Breast epithelium (tissue), 4 donors: ENCODE data around the gene AASS. TPM values are rescaled to one million over a fixed set of nuclear protein-coding genes. Genes with fewer than 3 reads are reported as not detected.
A peak's percentile ranks its signal among the peaks of the same experiment; 100 is the strongest.

ENCODE experiments used
- DNase-seq, 2 donors: peaks; one replicate each; pipeline ENCODE4 v3.0.0-alpha.2; 2019; ENCODE audit warnings: low spot score in 2 of 2
- H3K27ac ChIP-seq, 2 donors: fragments of 200-600 bp; sonication (generic) in 1 of 2; one replicate each; pipeline ENCODE4 v1.5.1; 2016 to 2019; ENCODE audit warnings: mild to moderate bottlenecking in 1 of 2
- H3K27me3 ChIP-seq, 2 donors: fragments of 200-600 bp; sonication (generic) in 1 of 2; one replicate each; pipeline versions ENCODE4 v1.5.1 to v1.6.0; 2017 to 2019; ENCODE audit warnings: control low read depth in 1 of 2, mild to moderate bottlenecking in 1 of 2
- H3K36me3 ChIP-seq: fragments of 200-600 bp; one replicate; pipeline ENCODE4 v1.5.1; 2019
- H3K4me1 ChIP-seq, 2 donors: fragments of 200-600 bp; sonication (generic); one replicate each; pipeline ENCODE4 v1.5.1; 2016 to 2019; ENCODE audit warnings: control low read depth in 1 of 2
- H3K4me3 ChIP-seq, 3 donors: fragments of 200-600 bp; sonication (generic); 1 replicate in 2 of 3; 2 replicates in 1 of 3; pipeline ENCODE4 v1.5.1; 2016 to 2019; ENCODE audit warnings: mild to moderate bottlenecking in 3 of 3, moderate library complexity in 2 of 3
- H3K9me3 ChIP-seq, 2 donors: fragments of 200-600 bp; sonication (generic) in 1 of 2; one replicate each; pipeline ENCODE4 v1.5.1; 2016 to 2019; ENCODE audit warnings: control low read depth in 1 of 2
- POLR2A ChIP-seq: fragments of 450-650 bp; IDR thresholded peaks from one replicate; pipeline ENCODE4 v1.6.1; 2016; ENCODE audit warnings: antibody characterized with exemption, mild to moderate bottlenecking, moderate library complexity
- POLR2AphosphoS5 ChIP-seq, 3 donors: sonication (generic); formaldehyde crosslinking; IDR thresholded peaks; one replicate each; pipeline ENCODE4 v1.6.1; 2017; ENCODE audit warnings: antibody characterized with exemption in 3 of 3
- intact Hi-C: fragments of 100-400 bp; cut with DNase I; formaldehyde crosslinking; loops from one replicate; pipeline ENCODE4 v1.15.1; 2023; ENCODE audit warnings: low total_unique reads
- total RNA-seq, 3 donors: library from RNA; depleted of rRNA; stranded (reverse); fragments of >200 nt; gene quantifications; one replicate each; pipeline ENCODE4 v1.1.0, GENCODE V29; 2016
- TF ChIP-seq, protein P1 (sequence below), 3 donors: fragments of 450-650 bp; IDR thresholded peaks; one replicate each; pipeline ENCODE4 v1.5.1; 2016 to 2017; ENCODE audit warnings: antibody characterized with exemption in 3 of 3, mild to moderate bottlenecking in 3 of 3, moderate library complexity in 3 of 3

Gene AASS
- total RNA-seq, 3 donors from 2014 or later = 50.1 to 81.4 (median 60.6) TPM

DNA sequence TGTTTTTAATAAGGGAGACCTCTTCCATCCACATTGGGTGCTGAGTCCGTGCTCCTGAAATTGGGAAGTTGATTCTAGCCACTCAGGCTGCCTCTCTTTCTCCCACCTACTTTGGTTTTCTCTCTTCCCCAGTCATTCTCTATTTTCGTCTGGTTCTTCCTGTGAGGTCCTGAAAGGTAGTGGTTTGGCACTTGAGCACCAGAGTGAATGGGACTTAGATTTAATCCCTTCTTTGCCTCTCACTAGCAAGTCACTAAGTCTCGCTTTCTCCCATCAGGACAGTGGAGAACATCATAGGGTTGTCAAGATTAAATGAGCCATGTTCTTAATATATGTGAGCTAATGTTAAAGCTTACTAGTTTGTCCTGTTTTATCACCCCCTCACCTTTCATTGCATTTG is 4.0 kb upstream of the AASS start:
- intact Hi-C loops = no loop called here
- H3K4me3 ChIP-seq = no peak overlapping the region
- H3K4me1 ChIP-seq = no peaks in the 10 kb centered on the region
- no peaks in the 10 kb centered on the region for H3K36me3 ChIP-seq
- no peaks in the 10 kb centered on the region for H3K27me3 ChIP-seq
- no peak overlapping the region for H3K27ac ChIP-seq
- no peaks in the 10 kb centered on the region for H3K9me3 ChIP-seq
- no peak for TF ChIP-seq POLR2AphosphoS5 (IDR thresholded peaks at IDR 0.05)
- TF ChIP-seq POLR2A = no peak
- no peak for DNase-seq

GRCh38 chr7:122145937-122146645 is 2.0 kb upstream of the AASS start:
- TF ChIP-seq POLR2A (no peak), POLR2AphosphoS5 (IDR thresholded peaks at IDR 0.05) (no peak)
- TF ChIP-seq, protein P1, sequence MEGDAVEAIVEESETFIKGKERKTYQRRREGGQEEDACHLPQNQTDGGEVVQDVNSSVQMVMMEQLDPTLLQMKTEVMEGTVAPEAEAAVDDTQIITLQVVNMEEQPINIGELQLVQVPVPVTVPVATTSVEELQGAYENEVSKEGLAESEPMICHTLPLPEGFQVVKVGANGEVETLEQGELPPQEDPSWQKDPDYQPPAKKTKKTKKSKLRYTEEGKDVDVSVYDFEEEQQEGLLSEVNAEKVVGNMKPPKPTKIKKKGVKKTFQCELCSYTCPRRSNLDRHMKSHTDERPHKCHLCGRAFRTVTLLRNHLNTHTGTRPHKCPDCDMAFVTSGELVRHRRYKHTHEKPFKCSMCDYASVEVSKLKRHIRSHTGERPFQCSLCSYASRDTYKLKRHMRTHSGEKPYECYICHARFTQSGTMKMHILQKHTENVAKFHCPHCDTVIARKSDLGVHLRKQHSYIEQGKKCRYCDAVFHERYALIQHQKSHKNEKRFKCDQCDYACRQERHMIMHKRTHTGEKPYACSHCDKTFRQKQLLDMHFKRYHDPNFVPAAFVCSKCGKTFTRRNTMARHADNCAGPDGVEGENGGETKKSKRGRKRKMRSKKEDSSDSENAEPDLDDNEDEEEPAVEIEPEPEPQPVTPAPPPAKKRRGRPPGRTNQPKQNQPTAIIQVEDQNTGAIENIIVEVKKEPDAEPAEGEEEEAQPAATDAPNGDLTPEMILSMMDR (IDR thresholded peaks at IDR 0.05) = no peak
- intact Hi-C loops = loop anchor here (2.0 kb wide), 1 partner anchor 37 kb away; no protein-coding TSS in a partner anchor
- H3K27ac ChIP-seq = no peak overlapping the region

GRCh38 chr7:122143376-122143750 is 686 bp downstream of the AASS start:
- no peaks in the 10 kb centered on the region for H3K36me3 ChIP-seq
- intact Hi-C loops = no loop called here
- H3K27me3 ChIP-seq = no peaks in the 10 kb centered on the region
- H3K9me3 ChIP-seq = no peaks in the 10 kb centered on the region
- H3K4me1 ChIP-seq = no peaks in the 10 kb centered on the region
- DNase-seq = peak in 1 of 2 donors; percentile 52
- H3K27ac ChIP-seq = peak overlapping the region; percentile 97 to 99
- peak overlapping the region; percentile 77 to 95 (median 92) for H3K4me3 ChIP-seq
- TF ChIP-seq, protein P1 (IDR thresholded peaks at IDR 0.05) = no peak
- no peak for TF ChIP-seq POLR2AphosphoS5 (IDR thresholded peaks at IDR 0.05)
- TF ChIP-seq POLR2A = no peak

More at GRCh38 chr7:122145937-122146645, 2.0 kb upstream of the AASS start:
- H3K4me1 ChIP-seq = no peaks in the 10 kb centered on the region
- H3K27me3 ChIP-seq = no peaks in the 10 kb centered on the region
- no peak for DNase-seq
- no peaks in the 10 kb centered on the region for H3K36me3 ChIP-seq
- no peaks in the 10 kb centered on the region for H3K9me3 ChIP-seq
- H3K4me3 ChIP-seq = no peak overlapping the region

DNA sequence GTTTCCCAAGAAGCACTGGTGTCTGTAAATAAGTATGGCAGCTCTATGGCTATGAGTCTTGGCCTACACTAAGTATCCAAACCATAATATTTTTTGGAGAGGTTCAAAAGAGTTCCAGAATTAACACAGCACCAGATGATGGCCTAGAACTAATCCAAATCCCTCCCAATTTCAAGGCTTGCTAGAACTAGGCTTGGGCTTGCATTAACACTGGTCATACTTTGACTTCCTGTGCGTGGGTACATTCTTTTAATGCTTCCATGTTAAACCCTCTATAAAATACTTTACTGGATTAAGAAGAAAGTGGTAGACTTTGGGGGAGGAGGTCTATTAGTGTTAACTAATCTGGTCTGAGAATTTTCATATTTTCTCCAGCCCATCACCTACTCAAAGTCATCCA is 3.1 kb downstream of the AASS start:
- H3K27ac ChIP-seq = no peak overlapping the region
- TF ChIP-seq, protein P1 (IDR thresholded peaks at IDR 0.05) = no peak
- TF ChIP-seq POLR2A = no peak
- TF ChIP-seq POLR2AphosphoS5 (IDR thresholded peaks at IDR 0.05) = no peak
- H3K4me1 ChIP-seq = peaks cover 0 to 4% of the 10 kb centered on the region in 2 donors
- H3K4me3 ChIP-seq = no peak overlapping the region
- H3K27me3 ChIP-seq = no peaks in the 10 kb centered on the region
- no peaks in the 10 kb centered on the region for H3K9me3 ChIP-seq
- no peaks in the 10 kb centered on the region for H3K36me3 ChIP-seq
- intact Hi-C loops = no loop called here
- DNase-seq = no peak

DNA sequence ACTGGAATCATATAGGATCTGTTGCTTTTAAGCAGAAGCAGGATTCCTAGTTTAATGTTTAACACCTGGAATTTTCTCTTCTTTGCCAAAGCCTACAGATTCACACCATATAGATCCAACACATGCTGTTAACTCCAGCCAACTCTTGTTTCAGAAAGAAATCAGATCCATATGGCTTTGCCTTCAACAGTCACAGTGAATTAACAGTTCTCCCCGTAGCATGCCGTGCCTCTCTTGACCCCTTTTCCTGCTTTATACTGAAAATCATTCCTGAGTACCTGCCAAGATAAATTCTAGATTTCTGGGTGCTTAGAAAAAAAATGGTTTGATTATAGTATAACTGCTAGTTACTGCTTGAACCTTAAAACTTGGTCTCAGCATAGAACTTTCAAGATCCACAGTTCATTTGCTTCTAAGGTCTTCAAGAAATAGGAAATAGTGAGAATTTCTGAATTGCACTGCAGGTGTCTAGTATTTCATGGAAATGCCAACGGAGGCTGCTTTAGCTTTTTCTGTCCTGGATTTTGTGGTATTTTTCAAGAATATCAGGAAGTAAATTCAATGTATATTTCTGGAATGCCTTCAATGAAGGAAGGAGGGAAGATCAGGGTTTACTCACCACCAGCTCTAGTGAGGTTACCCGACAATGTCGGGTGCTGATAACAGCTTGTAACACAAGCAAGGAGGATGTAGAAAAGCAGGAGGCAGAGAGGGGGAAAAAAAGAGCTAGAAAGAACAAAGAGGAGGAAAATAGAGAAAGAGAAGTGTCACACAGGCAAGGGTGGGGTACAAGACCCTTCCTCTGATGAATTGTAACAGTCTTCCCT is 6.6 kb downstream of the AASS start:
- intact Hi-C loops = no loop called here
- no peak for TF ChIP-seq POLR2A
- TF ChIP-seq, protein P1 (IDR thresholded peaks at IDR 0.05) = no peak
- no peak for TF ChIP-seq POLR2AphosphoS5 (IDR thresholded peaks at IDR 0.05)
- Histone ChIP-seq H3K27me3 (no peaks in the 10 kb centered on the region), H3K27ac (no peak overlapping the region), H3K4me3 (peak overlapping the region; percentile 25 to 60 (median 28)), H3K36me3 (no peaks in the 10 kb centered on the region), H3K9me3 (no peaks in the 10 kb centered on the region), H3K4me1 (peaks cover 0 to 4% of the 10 kb centered on the region in 2 donors)
- no peak for DNase-seq
